Measurements from ENCODE around the gene SLC22A4. TPM values are rescaled to one million over a fixed set of nuclear protein-coding genes. Genes with fewer than 3 reads are reported as not detected.

SLC22A4 gene
- 7.3 TPM for total RNA-seq

- DNase-seq (ENCODE audit: low read depth in 2 of 3, low spot score in 2 of 3), result peak in 2 of 3 donors; percentile 90 to 93
Observed at GRCh38 chr5:132293992-132294727, at the start of gene SLC22A4. TSS of gene SLC22A4 (plus strand) at chr5:132294394. CDS start at chr5:132294617, 223 bp downstream.

- no peak for DNase-seq (ENCODE audit: low read depth in 2 of 3, low spot score in 2 of 3)
Observed at GRCh38 chr5:132245593-132245992, 48.6 kb upstream of the SLC22A4 start.

GRCh38 chr5:132246806-132247205 lies 47.4 kb upstream of the SLC22A4 start:
- DNase-seq (ENCODE audit: low read depth in 2 of 3, low spot score in 2 of 3), result no peak

DNA sequence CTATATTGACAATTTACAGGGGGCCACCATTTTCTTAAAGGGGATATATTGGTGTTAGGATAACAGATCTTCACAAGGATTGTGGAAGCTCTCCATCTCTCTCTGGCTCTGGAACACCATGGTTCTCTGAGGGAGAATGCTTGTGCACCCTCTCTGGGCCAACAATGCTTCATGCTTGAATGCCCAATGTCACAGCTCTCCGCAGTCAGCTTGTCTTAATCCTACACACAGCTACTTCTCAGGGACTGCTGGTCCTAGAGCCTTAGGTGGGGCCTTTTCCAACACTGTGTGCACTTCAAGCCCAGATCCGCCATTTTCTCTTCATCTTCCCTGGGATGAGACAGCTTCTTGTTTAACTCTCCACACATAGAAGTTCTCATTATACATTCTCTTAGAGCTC lies 43.6 kb upstream of the SLC22A4 start:
- no peak for DNase-seq (ENCODE audit: low read depth in 2 of 3, low spot score in 2 of 3)

DNA sequence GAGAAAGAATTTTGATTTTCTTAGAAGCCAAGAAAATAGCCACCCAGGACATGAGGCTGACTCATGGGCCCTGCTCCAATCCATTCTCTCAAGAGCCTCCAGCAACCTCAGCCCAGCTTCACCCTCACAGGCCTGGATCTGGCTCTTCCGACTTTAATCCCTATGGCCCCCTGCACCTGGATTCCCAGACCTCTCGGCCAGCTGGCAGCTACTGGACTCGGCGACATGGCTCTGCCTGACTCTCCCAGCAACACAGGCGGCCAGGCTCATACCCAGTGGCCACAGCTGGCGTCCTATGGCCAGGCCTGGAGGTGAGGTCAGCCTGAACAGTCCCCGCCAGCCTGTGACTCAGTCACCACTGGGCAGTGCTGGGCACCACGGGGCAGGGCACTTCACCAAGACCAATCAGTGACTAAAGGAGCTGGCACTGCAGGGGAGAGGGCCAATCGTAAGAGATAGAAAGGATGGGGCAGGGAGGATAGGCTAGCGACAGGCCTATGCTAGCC lies 42.9 kb upstream of the SLC22A4 start:
- DNase-seq (ENCODE audit: low read depth in 2 of 3, low spot score in 2 of 3), result no peak

- no peak for DNase-seq (ENCODE audit: low read depth in 2 of 3, low spot score in 2 of 3)
Observed at GRCh38 chr5:132253008-132253441, 41.2 kb upstream of the SLC22A4 start.

DNA sequence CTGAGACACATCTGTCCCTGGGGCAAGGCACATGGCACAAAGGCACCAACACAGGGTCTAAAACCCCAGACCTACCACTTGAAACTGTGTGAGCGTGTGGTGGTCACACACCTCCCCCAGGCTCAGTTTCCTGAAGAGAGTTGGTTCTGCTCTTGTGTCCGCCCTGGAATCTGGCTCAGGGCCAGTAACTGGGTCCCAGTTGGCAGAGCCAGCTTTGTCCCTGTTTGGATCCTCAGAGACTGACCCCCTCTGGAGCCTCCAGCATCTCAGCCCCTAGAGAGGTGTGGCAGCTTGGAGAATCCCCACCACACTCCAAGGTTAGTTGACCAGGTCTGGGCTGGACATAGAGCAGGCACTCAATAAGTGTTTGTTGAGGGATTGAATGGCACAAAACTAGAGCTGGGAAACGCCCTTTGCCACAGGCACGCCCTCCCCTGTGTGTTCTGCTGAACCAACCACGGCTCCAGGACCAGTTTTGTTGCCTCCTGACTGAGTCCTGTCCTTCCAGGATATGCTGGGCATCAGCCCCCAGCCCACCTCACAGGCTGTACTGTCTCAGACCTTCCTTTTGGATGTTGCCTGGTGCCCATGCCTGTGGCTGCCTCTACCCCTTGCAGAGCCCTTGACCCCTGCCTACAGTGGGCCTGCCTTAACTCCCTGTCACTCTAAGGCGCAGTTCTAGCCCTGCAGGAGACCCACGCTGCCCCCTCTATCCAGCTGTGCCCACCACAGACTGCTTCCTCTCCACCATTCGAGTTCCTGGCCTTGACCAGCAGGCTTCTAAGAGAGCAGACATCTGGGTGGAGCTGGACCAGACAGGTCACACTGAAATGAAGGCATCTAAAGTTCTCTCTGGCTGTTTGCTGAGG lies 40.5 kb upstream of the SLC22A4 start:
- no peak for DNase-seq (ENCODE audit: low read depth in 2 of 3, low spot score in 2 of 3)

- DNase-seq (ENCODE audit: low read depth in 2 of 3, low spot score in 2 of 3), result no peak
Observed at GRCh38 chr5:132254321-132254977, 39.7 kb upstream of the SLC22A4 start.

DNA sequence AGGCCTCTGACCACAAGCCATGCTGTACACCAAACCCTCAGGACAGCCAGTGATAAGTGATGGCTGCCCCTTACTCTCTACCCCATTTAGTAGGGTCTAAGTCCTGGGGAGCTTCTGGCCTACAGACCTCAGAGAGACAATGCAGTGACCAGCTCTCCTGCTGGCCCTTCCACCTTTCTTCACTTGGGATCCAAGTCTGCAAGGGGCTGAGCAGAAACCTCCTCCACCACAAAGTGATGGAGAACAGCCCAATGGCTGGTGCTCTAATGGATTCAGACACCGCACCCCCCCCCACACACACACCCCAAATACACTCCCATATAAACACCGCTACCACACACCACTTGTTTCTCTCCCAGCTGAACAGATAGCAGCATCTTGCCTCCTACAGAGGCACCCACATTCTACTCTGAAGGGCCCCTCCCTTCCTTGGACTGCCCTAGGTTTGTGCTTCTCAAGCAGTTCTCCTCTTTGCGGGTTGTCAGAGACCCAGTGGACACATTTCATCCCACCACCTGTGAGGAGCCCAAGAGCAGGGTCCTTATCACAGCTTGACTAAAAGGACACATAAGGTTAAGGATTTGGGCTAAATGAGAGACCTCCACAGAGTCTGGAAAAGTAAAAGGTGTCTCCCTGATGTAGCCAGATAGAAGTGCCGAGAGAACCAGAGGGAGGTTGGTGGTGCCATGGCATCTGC lies 38.0 kb upstream of the SLC22A4 start:
- DNase-seq (ENCODE audit: low read depth in 2 of 3, low spot score in 2 of 3), result no peak

DNA sequence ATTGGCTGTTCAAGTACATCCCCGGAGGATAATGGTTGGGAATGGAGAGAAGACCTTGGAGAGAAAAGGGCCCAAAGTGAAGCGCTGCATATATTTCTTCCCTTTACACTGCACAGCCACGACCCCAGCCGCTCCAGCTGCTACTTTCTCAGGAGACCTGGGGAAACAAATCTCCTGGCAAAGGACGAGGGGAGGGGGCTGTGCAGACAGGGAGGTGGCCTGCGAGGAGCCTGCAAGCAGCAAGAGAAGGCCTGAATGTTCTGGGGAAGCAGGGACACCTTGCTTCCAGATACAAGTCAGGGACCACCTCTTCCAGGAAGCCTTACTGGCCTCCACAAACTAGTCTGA lies 37.4 kb upstream of the SLC22A4 start:
- no peak for DNase-seq (ENCODE audit: low read depth in 2 of 3, low spot score in 2 of 3)

GRCh38 chr5:132257131-132258101 lies 36.8 kb upstream of the SLC22A4 start, which contains the start of gene PDLIM4:
TSS of gene PDLIM4 (plus strand) at chr5:132257696. CDS start at chr5:132257735, 39 bp downstream.
- no peak for DNase-seq (ENCODE audit: low read depth in 2 of 3, low spot score in 2 of 3)

DNA sequence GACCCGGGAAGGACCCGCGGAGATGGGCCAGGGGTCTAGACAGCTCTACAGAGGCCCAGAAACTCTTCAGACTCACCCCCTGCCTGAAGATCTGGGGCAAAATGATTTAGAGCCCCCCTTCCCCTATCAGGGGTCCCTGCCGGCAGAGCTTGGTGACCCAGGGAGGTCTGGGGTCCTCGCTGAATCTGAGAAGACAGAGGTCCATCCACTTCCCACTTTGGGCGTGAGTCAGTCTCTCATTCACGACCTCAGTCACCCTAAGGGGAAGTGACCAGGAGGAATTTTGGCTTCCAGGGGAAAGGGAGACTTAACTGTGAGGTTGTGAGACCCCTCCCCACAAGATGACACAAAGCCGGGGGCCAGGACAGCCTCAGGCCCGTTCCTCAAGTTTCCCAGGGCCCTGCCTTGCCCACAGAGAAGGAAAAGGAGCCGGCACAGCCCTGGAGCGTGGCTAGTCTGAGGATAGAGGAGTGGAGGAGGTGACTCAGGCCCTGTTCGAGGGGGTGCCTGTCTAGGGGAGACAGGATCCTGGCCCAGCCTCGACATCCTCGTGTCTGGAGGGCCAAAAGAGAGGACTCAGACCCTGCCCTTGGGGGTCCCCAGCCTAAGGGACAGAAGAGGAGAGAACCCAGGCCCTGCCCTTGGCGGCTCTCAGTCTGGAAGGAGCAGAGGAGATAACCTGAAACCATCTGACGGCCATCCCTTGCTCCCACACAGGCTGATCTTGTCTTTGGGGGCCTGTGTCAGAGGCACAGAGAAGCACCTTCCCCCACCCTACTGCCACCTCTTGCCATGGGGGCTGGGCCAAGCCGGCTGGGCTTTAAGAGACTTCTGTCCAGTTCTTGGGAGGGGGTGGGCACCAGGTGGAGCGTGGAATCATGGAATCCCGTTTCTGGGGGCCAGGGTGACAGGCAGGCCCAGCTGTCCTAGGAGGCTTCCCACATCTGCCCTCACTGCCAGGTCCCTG lies 35.8 kb upstream of the SLC22A4 start:
- no peak for DNase-seq (ENCODE audit: low read depth in 2 of 3, low spot score in 2 of 3)

GRCh38 chr5:132259069-132259851 lies 34.9 kb upstream of the SLC22A4 start:
- no peak for DNase-seq (ENCODE audit: low read depth in 2 of 3, low spot score in 2 of 3)

- no peak for DNase-seq (ENCODE audit: low read depth in 2 of 3, low spot score in 2 of 3)
Observed at GRCh38 chr5:132260051-132260450, 34.1 kb upstream of the SLC22A4 start.

GRCh38 chr5:132260714-132261551 lies 33.3 kb upstream of the SLC22A4 start:
- DNase-seq (ENCODE audit: low read depth in 2 of 3, low spot score in 2 of 3), result peak in 2 of 3 donors; percentile 86 to 89
